ENCODE measurements around the gene SLC4A7. TPM values are rescaled to one million over a fixed set of nuclear protein-coding genes. Genes with fewer than 3 reads are reported as not detected.

SLC4A7 gene
- total RNA-seq, 2 experiments from 2014 or later, result 25.9 to 31.9 TPM

- no peaks in the 10 kb centered on the region for H3K79me2 ChIP-seq (ENCODE audit: insufficient read depth, low read depth, low read length)
- H3K4me2 ChIP-seq (ENCODE audit: low read length), result no peak overlapping the region
- H4K20me1 ChIP-seq (ENCODE audit: insufficient read depth, low read length), result no peaks in the 10 kb centered on the region
- POLR2A ChIA-PET, result interaction anchor here (1.2 kb wide), 1 partner anchor 13 kb away, joined by 5 read pairs; no protein-coding TSS in a partner anchor
- DNase-seq (ENCODE audit: low spot score), result no peak
- no peaks in the 10 kb centered on the region for H3K4me1 ChIP-seq (ENCODE audit: insufficient read depth, low read length, poor library complexity, severe bottlenecking)
- intact Hi-C loops (cut with micrococcal nuclease; ENCODE audit: unreplicated experiment), result no loop called here
- no peaks in the 10 kb centered on the region for H3K9me3 ChIP-seq (ENCODE audit: low read length)
- H2AFZ ChIP-seq (ENCODE audit: low read length), result no peak overlapping the region
- H3K36me3 ChIP-seq (ENCODE audit: insufficient read depth, low read length), result no peaks in the 10 kb centered on the region; the same call in 1 of the 2 replicates
- CTCF ChIA-PET (ENCODE audit: unreplicated experiment), result no interaction called here
- no peak overlapping the region for H3K27ac ChIP-seq (ENCODE audit: low read depth, low read length, poor library complexity, severe bottlenecking)
- TF ChIP-seq, protein P1, sequence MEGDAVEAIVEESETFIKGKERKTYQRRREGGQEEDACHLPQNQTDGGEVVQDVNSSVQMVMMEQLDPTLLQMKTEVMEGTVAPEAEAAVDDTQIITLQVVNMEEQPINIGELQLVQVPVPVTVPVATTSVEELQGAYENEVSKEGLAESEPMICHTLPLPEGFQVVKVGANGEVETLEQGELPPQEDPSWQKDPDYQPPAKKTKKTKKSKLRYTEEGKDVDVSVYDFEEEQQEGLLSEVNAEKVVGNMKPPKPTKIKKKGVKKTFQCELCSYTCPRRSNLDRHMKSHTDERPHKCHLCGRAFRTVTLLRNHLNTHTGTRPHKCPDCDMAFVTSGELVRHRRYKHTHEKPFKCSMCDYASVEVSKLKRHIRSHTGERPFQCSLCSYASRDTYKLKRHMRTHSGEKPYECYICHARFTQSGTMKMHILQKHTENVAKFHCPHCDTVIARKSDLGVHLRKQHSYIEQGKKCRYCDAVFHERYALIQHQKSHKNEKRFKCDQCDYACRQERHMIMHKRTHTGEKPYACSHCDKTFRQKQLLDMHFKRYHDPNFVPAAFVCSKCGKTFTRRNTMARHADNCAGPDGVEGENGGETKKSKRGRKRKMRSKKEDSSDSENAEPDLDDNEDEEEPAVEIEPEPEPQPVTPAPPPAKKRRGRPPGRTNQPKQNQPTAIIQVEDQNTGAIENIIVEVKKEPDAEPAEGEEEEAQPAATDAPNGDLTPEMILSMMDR (conservative IDR thresholded peaks at IDR 0.05; ENCODE audit: low read length), result no peak
- no peak for TF ChIP-seq EZH2phosphoT487 (IDR thresholded peaks at IDR 0.05; ENCODE audit: borderline replicate concordance, low read depth, low read length)
- no TSS peak for BruUV-seq (replicated peaks)
- H3K4me3 ChIP-seq (ENCODE audit: low read depth, low read length, poor library complexity, severe bottlenecking), result no peak overlapping the region
- H3K9me2 ChIP-seq (ENCODE audit: insufficient read depth, low read length), result no peaks in the 10 kb centered on the region
Observed at GRCh38 chr3:27376109-27376772, 107.9 kb downstream of the SLC4A7 start.

GRCh38 chr3:27368831-27369607, 115.2 kb downstream of the SLC4A7 start, which contains the start of gene NEK10:
TSS of gene NEK10 (minus strand) at chr3:27369383. CDS start at chr3:27352882, 16,501 bp downstream.
- ChIA-PET CTCF (ENCODE audit: unreplicated experiment) (no interaction called here), POLR2A (interaction anchor here (0.6 to 1.1 kb wide), 2 partner anchors 12 to 23 kb away, joined by 3 read pairs; no protein-coding TSS in a partner anchor)
- intact Hi-C loops (cut with micrococcal nuclease; ENCODE audit: unreplicated experiment), result no loop called here
- H3K36me3 ChIP-seq (ENCODE audit: insufficient read depth, low read length), result no peaks in the 10 kb centered on the region
- H3K4me1 ChIP-seq (ENCODE audit: insufficient read depth, low read length, poor library complexity, severe bottlenecking), result no peaks in the 10 kb centered on the region
- H4K20me1 ChIP-seq (ENCODE audit: insufficient read depth, low read length), result no peaks in the 10 kb centered on the region
- no TSS peak for BruUV-seq (replicated peaks)
- peak; percentile 58 for DNase-seq (ENCODE audit: low spot score)
- no peaks in the 10 kb centered on the region for H3K9me2 ChIP-seq (ENCODE audit: insufficient read depth, low read length)
- H3K4me3 ChIP-seq (ENCODE audit: low read depth, low read length, poor library complexity, severe bottlenecking), result peak within 1 kb of the TSS; percentile 63
- no peaks in the 10 kb centered on the region for H3K9me3 ChIP-seq (ENCODE audit: low read length)
- H2AFZ ChIP-seq (ENCODE audit: low read length), result peak within 1 kb of the TSS; percentile 44; the same call in 1 of the 2 replicates
- no peaks in the 10 kb centered on the region for H3K79me2 ChIP-seq (ENCODE audit: insufficient read depth, low read depth, low read length)
- H3K27ac ChIP-seq (ENCODE audit: low read depth, low read length, poor library complexity, severe bottlenecking), result no peak within 1 kb of the TSS
- peak within 1 kb of the TSS; percentile 67 for H3K4me2 ChIP-seq (ENCODE audit: low read length)
- TF ChIP-seq, protein P1 (conservative IDR thresholded peaks at IDR 0.05; ENCODE audit: low read length), result no peak
- no peak for TF ChIP-seq EZH2phosphoT487 (IDR thresholded peaks at IDR 0.05; ENCODE audit: borderline replicate concordance, low read depth, low read length)
